ENCODE data around the gene CLVS2.

- no peak for TF ChIP-seq POLR2A (IDR thresholded peaks at IDR 0.05; ENCODE audit: low read depth, low read length)
- TF ChIP-seq POLR2AphosphoS5 (IDR thresholded peaks at IDR 0.05; ENCODE audit: low read depth, low read length), result no peak
- no peak for TF ChIP-seq TAF1 (IDR thresholded peaks at IDR 0.05; ENCODE audit: borderline replicate concordance, low read depth, low read length)
Measured at GRCh38 chr6:122998403-122998975, 2.5 kb downstream of the CLVS2 start.
